Activated T-helper 9 cell treated with anti-CD3 and anti-CD28 coated beads, Interleukin-2, amount 50 U/mL, for 16 hours (primary cell): ENCODE measurements around the gene GPBAR1.

ENCODE experiments used
- DNase-seq: peaks from one replicate; pipeline ENCODE4 v3.0.0-alpha.2; 2020; ENCODE audit warnings: low read depth

The GPBAR1 gene

DNA sequence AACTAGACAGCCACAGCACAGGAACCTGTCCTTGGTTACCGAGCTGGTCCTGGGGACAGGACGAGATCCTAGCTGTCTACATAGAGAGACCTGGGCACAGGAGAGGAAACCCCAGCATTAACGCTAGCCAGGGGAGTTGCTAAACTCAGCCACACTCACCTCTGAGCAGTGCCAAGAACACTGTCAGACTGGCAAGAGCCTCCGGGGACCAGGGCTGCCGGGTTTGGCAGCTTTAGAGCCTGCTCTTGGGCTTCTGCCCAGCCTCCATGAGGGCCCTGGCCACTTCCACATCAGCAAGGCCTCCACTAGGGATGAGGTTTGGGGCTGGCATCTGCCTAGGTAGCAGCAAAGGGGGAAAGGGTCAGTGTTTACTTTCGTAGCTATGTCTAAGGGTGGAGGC lies 24.8 kb downstream of the GPBAR1 start:
- DNase-seq = no peak

DNA sequence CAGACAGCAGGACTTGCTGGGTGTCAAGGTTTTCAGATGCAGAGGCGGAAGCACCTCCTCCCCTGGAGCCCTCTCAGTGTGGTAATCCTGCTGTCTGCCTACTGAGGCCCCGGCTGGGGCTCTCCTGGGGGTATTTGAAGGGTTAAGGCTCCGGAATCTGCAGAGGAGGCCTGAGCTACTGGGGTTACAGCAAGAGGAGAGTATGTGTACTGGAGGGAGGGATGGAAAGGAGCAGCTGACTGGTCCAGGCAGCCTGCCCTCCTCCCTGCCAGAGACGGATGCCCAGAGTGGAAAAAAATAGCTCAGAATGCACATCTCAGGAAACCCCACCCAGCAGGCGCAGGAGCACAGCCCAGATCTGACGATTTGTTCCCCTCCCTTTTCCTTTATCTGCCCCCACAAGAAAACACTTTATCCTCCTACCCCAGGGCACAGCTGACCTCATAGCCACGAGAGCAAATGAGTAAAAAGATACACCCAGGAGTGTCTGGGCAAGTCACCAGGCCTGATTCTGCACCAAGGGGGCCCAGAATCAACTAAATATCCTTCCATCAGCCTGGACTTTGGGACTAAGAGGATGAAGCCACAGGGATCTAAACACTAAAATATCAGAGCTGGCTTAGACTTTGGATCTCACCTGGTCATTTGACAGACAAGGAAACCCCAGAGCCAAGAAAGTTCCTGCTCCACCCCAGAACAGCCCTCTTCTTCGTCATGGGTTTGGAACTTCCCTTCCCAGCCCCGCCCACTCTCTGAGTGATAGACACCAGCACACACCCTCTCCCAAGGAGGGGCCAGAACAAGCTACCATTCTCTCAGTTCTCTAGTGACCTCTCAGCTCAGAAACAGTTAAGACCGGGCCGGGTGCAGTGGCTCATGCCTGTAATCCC lies 26.0 kb downstream of the GPBAR1 start:
- DNase-seq = peak; percentile 72

- no peak for DNase-seq
These were observed 29.0 kb downstream of the GPBAR1 start for GRCh38 chr2:218289639-218290315.

- peak; percentile 29 for DNase-seq
These were observed 29.8 kb downstream of the GPBAR1 start for GRCh38 chr2:218290316-218291261.

DNA sequence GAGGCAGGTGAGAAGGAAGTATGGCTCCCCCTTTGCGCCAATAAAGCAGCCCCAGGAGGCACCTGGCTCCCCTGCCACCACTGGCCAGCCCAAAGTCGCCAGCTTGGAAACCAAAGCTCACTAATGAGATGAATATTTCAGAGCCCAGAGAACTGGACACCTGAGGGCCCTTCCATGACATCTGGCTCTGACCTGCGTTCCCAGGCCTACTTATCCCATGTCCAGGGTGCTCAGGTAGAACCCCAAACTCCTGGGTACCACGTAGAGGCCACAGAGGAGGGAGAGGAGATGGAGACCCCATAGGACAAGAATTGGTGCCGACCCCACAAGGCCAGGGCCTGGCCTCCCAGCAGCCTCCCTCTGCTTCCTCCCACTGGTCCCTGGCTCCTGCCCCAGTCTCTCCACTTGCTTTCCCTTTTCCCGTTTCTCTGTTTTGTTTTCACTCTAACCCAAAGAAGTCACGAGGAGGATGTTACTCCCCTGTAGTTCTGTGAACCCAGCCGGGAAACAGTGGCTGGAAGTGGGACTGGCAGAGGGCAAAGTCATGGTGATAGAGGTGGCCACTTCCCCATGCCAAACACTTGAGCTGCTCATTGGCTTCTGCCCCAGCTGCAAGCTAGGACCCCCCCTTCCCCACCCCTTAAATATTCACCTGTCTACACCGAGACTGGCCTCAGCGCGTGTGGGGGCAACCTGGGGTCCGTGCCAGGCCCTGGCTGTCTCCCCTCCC lies 30.7 kb downstream of the GPBAR1 start:
- no peak for DNase-seq

DNA sequence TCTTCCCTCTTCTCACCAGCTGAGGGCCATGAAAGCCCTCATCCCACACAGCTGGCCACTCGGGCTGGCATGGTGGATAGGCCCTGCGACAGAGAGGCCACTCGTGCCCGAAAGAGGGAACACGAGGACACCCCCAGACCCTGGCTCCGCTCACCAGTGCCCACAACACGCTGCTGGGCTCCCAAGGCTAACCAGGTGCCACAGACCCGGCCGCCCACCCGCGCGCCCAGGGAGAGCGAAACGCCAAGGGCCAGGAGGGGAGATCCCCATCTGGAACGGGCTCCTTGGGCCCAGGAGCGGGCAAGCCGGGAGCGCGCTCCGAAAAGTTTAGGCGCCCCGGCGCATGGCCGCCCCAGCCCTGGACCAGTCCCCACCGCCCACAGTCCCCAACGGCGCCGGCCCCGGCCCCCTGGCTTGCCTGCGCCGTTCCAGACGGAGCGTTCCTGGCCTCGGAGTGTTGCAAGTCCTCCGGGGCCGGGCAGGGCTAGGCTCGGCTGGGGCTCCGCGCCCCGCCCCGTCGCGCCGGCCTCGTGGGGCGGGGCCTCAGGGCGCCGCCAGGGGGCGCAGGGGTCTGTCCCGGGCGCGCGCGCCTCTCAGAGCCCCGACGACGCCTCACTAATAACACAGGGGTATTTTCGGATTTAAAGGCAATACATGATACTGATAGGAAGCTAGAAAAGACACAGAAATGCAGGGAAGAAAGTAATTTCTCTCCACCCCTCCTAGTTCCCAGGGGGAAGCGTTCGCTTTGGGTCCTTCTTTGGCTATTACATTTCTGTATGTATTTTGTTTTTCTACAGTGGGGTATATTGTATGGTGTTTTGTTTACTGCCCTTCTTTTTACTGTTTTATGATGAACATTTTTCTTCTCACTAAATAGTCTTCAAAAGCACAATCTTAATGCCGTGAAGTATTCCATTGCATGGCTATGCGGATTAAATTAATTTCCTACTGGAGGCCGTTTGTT lies 31.5 kb downstream of the GPBAR1 start, which contains the start of gene TMBIM1:
Gene TMBIM1, minus strand, starts transcription at position 456 of the 967 bp plus-strand sequence. CDS start 10,362 bp downstream, outside the sequence.
- peak; percentile 73 for DNase-seq

DNA sequence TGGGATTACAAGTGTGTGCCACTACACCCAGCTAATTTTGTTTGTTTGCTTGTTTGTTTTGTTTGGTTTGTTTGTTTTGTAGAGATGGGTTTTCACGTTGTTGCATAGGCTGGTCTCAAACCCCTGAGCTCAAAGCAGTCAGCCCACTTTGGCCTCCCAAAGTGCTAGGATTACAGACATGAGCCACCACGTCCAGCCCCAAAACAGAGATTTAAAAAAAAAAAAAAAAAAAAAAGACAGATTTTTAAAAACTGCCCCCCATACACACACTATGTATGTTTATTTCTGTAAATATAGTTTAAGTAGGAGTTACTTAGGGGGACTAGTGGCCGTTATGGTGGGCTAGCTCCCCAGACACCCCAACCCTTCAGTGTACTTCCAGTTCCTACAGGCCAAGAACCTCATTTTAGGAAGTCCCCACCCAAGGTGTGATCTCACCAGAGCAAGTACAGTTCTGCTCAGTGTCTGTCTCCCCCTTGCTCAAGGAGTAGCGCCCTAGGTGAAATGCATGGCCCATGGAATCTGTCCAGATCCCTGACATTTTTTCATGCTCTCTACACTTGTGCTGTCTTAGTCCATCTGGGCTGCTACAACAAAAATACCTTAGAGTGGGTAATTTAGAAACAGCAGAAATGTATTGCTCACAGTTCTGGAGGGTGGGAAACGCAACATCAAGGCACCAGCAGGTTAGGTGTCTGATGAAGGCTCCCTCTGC lies 33.1 kb downstream of the GPBAR1 start:
- DNase-seq = no peak

DNA sequence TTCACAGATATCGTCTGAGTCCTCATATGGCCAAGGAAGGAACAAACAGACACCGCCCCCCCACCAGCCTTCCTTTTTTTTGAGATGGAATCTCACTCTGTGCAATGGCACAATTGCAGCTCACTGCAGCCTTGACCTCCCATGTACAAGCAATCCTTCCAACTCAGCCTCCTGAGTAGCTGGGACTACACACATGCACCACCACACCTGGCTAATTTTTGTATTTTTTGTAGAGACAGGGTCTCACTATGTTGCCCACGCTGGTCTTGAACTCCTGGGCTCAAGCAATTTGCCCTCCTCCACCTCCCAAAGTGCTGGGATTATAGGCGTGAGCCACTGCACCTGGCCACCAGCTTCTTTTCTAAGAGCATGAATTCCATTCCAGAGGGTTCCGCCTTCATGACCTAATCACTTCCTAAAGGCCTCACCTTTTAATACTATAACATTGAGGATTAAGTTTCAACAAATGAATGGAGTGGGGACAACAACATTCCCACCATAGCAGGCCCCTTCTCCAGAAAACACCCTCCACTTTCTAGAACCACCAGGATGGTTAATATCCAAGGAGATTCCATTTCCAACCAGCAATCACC lies 33.7 kb downstream of the GPBAR1 start:
- DNase-seq = no peak

DNA sequence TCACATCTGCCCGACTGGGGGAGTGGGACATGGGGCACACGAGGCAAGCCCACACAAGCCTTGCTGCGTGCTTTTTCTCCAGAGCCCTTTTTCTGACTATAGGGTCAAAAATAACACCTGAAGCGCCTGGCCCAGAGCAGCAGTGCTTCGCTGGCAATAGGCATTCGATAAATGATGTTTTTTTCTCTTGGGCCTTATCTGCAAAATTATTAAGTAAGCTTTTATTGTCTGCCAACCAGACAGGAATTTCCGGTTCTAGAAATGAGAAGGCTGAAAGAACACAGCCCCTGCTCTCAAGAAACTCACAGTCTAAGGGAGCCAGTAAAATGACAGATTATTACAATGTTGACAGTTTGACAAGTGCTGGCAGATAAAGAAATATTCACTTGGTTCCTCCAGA lies 34.2 kb downstream of the GPBAR1 start:
- no peak for DNase-seq

GRCh38 chr2:218296200-218296599 lies 35.4 kb downstream of the GPBAR1 start:
- DNase-seq = no peak

GRCh38 chr2:218296847-218297246 lies 36.0 kb downstream of the GPBAR1 start:
- no peak for DNase-seq

DNA sequence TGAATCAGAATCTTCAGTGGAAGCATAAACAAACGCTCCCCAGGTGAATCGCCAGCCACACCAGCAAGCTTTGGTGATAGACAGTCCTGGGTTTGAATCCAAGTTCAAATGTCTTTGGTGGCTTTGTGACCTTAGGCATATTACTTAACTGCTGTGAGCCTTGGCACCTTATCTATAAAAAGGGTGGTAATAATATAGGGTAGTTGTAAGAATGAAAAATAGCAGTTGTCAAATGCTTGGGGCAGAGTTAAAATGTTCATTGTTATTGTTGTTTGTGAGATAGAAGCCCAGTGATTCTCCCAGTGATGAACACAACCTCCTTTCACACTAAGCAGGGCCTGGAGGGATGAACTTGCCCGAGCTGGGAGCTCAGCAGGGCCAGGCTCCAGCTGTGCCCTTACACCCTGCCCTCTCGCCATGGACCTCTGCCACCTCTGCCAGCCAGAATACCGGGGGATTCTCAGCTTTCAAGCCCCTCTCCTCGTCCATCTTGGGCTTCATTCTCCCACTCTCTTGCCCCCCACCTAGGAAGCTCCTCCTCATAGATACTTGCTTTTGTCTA lies 37.6 kb downstream of the GPBAR1 start:
- DNase-seq = no peak

- no peak for DNase-seq
These were observed 39.3 kb downstream of the GPBAR1 start for GRCh38 chr2:218300141-218300540.

DNA sequence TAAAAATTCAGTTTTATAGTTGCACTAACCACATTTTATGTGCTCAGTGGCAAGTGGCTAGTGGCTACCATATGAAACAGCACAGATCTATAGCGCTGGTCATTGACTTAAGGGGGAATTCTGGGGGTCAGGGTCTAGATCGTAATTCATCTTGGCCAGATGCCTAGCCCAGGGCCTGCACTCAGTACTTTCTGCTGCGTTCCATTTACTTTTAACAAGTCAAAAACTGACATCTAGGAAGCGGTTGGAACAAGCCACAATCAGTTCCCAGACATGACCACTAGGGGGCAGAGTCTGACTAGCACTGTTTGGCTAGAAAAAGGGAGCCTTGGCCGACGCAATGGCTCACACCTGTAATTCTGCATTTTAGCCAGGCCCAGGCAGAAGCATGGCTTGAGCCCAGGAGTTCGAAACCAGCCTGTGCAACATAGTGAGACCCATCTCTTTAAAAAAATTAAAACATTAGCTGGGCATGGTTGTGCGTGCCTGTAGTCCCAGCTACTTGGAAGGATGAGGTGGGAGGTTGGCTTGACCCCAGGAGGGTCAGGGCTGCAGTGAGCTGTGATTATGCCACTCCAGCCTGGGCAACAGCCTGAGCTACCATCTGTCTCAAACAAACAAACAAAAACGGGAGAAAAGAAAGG lies 40.5 kb downstream of the GPBAR1 start:
- DNase-seq = peak; percentile 73

GRCh38 chr2:218305383-218305782 lies 44.6 kb downstream of the GPBAR1 start:
- no peak for DNase-seq

GRCh38 chr2:218306184-218306920 lies 45.5 kb downstream of the GPBAR1 start:
- DNase-seq = no peak

DNA sequence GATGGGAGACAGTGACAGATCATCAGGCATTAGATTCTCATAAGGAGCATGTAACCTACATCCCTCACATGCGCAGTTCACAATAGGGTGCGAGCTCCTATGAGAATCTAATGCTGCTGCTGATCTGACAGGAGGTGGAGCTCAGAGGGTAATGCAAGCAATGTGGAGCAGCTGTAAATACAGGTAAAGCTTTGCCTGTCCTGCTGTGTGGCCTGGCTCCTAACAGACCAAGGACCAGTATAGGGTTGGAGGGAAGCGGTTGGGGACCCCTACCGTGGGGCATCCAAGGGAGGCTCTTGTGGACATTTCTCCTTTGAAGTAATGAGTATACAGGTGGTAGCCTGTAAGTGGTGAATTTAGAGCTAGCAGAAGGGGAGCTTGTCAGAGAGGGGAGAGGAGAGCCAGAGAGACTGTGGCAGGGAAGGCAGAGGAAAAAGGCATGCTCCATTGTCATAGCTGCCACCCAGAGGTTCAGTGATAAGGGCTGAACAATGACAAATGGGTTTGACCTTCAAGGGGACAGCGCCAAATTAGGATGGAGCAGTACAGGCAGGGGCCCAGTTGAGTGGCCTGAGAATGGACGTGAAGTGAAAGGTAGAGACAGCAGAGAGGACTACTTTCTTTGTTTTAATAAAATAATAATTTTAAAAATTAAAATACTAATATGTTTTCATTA lies 46.7 kb downstream of the GPBAR1 start:
- no peak for DNase-seq
